ENCODE data around the gene ATAD3B. TPM values are rescaled to one million over a fixed set of nuclear protein-coding genes. Genes with fewer than 3 reads are reported as not detected.
"Not testable (repeated sequence)": the region's sequence is repeated elsewhere in the genome, so short reads cannot be mapped to it uniquely, and the experiment has no call there.

ATAD3B gene
- total RNA-seq, 1 experiment from 2014 or later = 68.9 TPM

GRCh38 chr1:1521331-1521730 lies 49.8 kb downstream of the ATAD3B start:
- Histone ChIP-seq H3K4me3 (ENCODE audit: low read depth, low read length, poor library complexity, severe bottlenecking) (no peak overlapping the region), H3K27ac (ENCODE audit: low read depth, low read length, poor library complexity, severe bottlenecking) (no peak overlapping the region), H3K36me3 (ENCODE audit: insufficient read depth, low read length, poor library complexity, severe bottlenecking) (peaks cover 11% of the 10 kb centered on the region), H3K9me3 (ENCODE audit: low read depth, low read length, poor library complexity, severe bottlenecking) (no peaks in the 10 kb centered on the region), H3K4me1 (ENCODE audit: insufficient read depth, low read length, poor library complexity, severe bottlenecking) (no peaks in the 10 kb centered on the region), H3K27me3 (replicated peaks; ENCODE audit: insufficient read depth, low read depth, low read length, poor library complexity) (no peaks in the 10 kb centered on the region)
- ChIA-PET POLR2A (ENCODE audit: low non-redundant PET) (no interaction called here), CTCF (interaction anchor here (0.7 kb wide), 1 partner anchor 133 kb away, joined by 3 read pairs; no protein-coding TSS in a partner anchor)
- no TSS peak for BruUV-seq (replicated peaks)
- no peak for DNase-seq (ENCODE audit: low spot score)
- intact Hi-C loops (cut with micrococcal nuclease; ENCODE audit: unreplicated experiment) = no loop called here
- no peak for TF ChIP-seq EZH2 (IDR thresholded peaks at IDR 0.05; ENCODE audit: borderline replicate concordance, low read depth, low read length, poor library complexity, severe bottlenecking)
- TF ChIP-seq, protein P1, sequence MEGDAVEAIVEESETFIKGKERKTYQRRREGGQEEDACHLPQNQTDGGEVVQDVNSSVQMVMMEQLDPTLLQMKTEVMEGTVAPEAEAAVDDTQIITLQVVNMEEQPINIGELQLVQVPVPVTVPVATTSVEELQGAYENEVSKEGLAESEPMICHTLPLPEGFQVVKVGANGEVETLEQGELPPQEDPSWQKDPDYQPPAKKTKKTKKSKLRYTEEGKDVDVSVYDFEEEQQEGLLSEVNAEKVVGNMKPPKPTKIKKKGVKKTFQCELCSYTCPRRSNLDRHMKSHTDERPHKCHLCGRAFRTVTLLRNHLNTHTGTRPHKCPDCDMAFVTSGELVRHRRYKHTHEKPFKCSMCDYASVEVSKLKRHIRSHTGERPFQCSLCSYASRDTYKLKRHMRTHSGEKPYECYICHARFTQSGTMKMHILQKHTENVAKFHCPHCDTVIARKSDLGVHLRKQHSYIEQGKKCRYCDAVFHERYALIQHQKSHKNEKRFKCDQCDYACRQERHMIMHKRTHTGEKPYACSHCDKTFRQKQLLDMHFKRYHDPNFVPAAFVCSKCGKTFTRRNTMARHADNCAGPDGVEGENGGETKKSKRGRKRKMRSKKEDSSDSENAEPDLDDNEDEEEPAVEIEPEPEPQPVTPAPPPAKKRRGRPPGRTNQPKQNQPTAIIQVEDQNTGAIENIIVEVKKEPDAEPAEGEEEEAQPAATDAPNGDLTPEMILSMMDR (conservative IDR thresholded peaks at IDR 0.05; ENCODE audit: low read depth, low read length) = no peak

- POLR2A ChIA-PET (ENCODE audit: low non-redundant PET); intact Hi-C loops (cut with micrococcal nuclease; ENCODE audit: unreplicated experiment); H3K9me3 ChIP-seq (ENCODE audit: low read depth, low read length, poor library complexity, severe bottlenecking); H3K4me3 ChIP-seq (ENCODE audit: low read depth, low read length, poor library complexity, severe bottlenecking); H3K4me1 ChIP-seq (ENCODE audit: insufficient read depth, low read length, poor library complexity, severe bottlenecking); H3K27me3 ChIP-seq (replicated peaks; ENCODE audit: insufficient read depth, low read depth, low read length, poor library complexity); BruUV-seq (replicated peaks); DNase-seq (ENCODE audit: low spot score); CTCF ChIA-PET; H3K27ac ChIP-seq (ENCODE audit: low read depth, low read length, poor library complexity, severe bottlenecking): not testable (repeated sequence)
- H3K36me3 ChIP-seq (ENCODE audit: insufficient read depth, low read length, poor library complexity, severe bottlenecking) = peaks cover 13% of the 10 kb centered on the region
Observed at GRCh38 chr1:1522536-1522935, 51.0 kb downstream of the ATAD3B start.

DNA sequence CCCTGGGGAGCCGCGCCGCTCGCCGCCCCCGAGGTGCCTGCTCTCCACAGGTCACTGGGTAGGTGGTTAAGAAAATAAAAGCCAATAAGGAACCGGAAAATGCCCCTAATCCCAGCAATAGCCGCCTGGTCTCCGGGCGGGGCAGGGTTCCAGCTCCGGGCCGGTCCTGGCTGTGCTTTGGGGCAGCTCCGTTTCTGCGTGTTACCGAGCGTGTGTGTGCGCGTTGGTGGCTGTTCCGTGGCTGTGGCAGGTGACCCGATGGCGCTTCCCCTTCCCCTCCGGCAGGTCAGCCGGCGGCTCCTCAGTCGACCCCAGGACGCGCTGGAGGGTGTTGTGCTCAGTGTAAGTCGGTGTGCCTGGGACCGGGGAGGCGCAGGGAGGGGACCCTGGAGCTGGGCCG lies 51.7 kb downstream of the ATAD3B start:
- CTCF ChIA-PET; BruUV-seq (replicated peaks): not testable (repeated sequence)

DNA sequence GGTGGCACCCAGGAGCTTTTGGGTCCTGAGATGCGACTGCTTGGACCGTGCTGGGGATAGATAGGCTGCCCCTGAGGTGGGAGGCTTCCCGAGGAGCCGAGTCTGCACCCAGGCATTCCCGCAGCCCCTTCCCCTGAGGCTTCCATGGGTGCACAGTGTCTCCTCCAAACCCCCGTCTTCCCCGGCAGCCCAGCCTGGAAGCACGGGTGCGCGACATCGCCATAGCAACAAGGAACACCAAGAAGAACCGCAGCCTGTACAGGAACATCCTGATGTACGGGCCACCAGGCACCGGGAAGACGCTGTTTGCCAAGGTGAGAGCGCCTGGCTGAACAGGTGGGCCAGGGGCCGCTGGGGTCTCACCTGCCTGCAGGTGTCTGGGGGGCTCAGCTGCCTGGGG lies 52.1 kb downstream of the ATAD3B start:
- POLR2A ChIA-PET (ENCODE audit: low non-redundant PET); intact Hi-C loops (cut with micrococcal nuclease; ENCODE audit: unreplicated experiment); CTCF ChIA-PET; H3K27ac ChIP-seq (ENCODE audit: low read depth, low read length, poor library complexity, severe bottlenecking); H3K4me1 ChIP-seq (ENCODE audit: insufficient read depth, low read length, poor library complexity, severe bottlenecking); H3K27me3 ChIP-seq (replicated peaks; ENCODE audit: insufficient read depth, low read depth, low read length, poor library complexity); H3K9me3 ChIP-seq (ENCODE audit: low read depth, low read length, poor library complexity, severe bottlenecking); H3K4me3 ChIP-seq (ENCODE audit: low read depth, low read length, poor library complexity, severe bottlenecking); DNase-seq (ENCODE audit: low spot score); BruUV-seq (replicated peaks); H3K36me3 ChIP-seq (ENCODE audit: insufficient read depth, low read length, poor library complexity, severe bottlenecking): not testable (repeated sequence)

More for the DNA sequence above, 51.7 kb downstream of the ATAD3B start:
- H3K9me3 ChIP-seq (ENCODE audit: low read depth, low read length, poor library complexity, severe bottlenecking); DNase-seq (ENCODE audit: low spot score); POLR2A ChIA-PET (ENCODE audit: low non-redundant PET); intact Hi-C loops (cut with micrococcal nuclease; ENCODE audit: unreplicated experiment); H3K27ac ChIP-seq (ENCODE audit: low read depth, low read length, poor library complexity, severe bottlenecking); H3K4me3 ChIP-seq (ENCODE audit: low read depth, low read length, poor library complexity, severe bottlenecking); H3K4me1 ChIP-seq (ENCODE audit: insufficient read depth, low read length, poor library complexity, severe bottlenecking); H3K27me3 ChIP-seq (replicated peaks; ENCODE audit: insufficient read depth, low read depth, low read length, poor library complexity): not testable (repeated sequence)
- H3K36me3 ChIP-seq (ENCODE audit: insufficient read depth, low read length, poor library complexity, severe bottlenecking) = peaks cover 11% of the 10 kb centered on the region

- DNase-seq (ENCODE audit: low spot score); H3K27ac ChIP-seq (ENCODE audit: low read depth, low read length, poor library complexity, severe bottlenecking); H3K27me3 ChIP-seq (replicated peaks; ENCODE audit: insufficient read depth, low read depth, low read length, poor library complexity); BruUV-seq (replicated peaks); POLR2A ChIA-PET (ENCODE audit: low non-redundant PET); H3K4me3 ChIP-seq (ENCODE audit: low read depth, low read length, poor library complexity, severe bottlenecking); intact Hi-C loops (cut with micrococcal nuclease; ENCODE audit: unreplicated experiment); H3K4me1 ChIP-seq (ENCODE audit: insufficient read depth, low read length, poor library complexity, severe bottlenecking); H3K9me3 ChIP-seq (ENCODE audit: low read depth, low read length, poor library complexity, severe bottlenecking); CTCF ChIA-PET: not testable (repeated sequence)
- peaks cover 20% of the 10 kb centered on the region for H3K36me3 ChIP-seq (ENCODE audit: insufficient read depth, low read length, poor library complexity, severe bottlenecking)
Observed at GRCh38 chr1:1524750-1525383, 53.3 kb downstream of the ATAD3B start.

DNA sequence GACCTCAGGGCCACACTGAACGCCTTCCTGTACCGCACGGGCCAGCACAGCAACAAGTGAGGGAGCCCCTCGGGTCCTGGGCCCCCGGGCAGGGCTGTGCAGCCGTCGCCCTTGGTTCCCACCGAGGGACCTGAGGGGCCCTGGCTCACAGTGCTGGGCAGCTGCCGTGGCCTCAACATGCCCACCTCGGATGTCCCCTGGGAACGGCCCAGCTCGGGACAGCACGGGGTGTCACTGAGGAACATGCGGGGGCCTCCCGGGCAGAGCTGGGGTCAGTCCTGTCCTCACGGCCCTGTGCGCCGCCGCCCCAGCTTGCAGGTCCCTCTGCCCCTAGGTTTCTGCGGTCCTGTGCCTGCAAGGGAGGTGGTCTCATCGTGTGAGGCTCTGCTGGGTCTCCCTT lies 54.9 kb downstream of the ATAD3B start:
- intact Hi-C loops (cut with micrococcal nuclease; ENCODE audit: unreplicated experiment); H3K4me1 ChIP-seq (ENCODE audit: insufficient read depth, low read length, poor library complexity, severe bottlenecking); BruUV-seq (replicated peaks); DNase-seq (ENCODE audit: low spot score); H3K4me3 ChIP-seq (ENCODE audit: low read depth, low read length, poor library complexity, severe bottlenecking); H3K9me3 ChIP-seq (ENCODE audit: low read depth, low read length, poor library complexity, severe bottlenecking); POLR2A ChIA-PET (ENCODE audit: low non-redundant PET); CTCF ChIA-PET; H3K27me3 ChIP-seq (replicated peaks; ENCODE audit: insufficient read depth, low read depth, low read length, poor library complexity); H3K27ac ChIP-seq (ENCODE audit: low read depth, low read length, poor library complexity, severe bottlenecking): not testable (repeated sequence)
- H3K36me3 ChIP-seq (ENCODE audit: insufficient read depth, low read length, poor library complexity, severe bottlenecking) = peaks cover 24% of the 10 kb centered on the region

Data from A673 (cell line).